ENCODE results near the gene GFPT2.

GFPT2 gene

GRCh38 chr5:180373454-180373853 lies 20.3 kb upstream of the GFPT2 start:
- Histone ChIP-seq H3K27me3 (ENCODE audit: insufficient read depth, low read depth) (no peaks in the 10 kb centered on the region), H4K20me1 (ENCODE audit: insufficient read depth) (no peaks in the 10 kb centered on the region), H2AFZ (ENCODE audit: low read depth) (no peak overlapping the region), H3K36me3 (ENCODE audit: insufficient read depth) (no peaks in the 10 kb centered on the region), H3K9ac (no peak overlapping the region), H3K79me2 (ENCODE audit: insufficient read depth, low read depth) (no peaks in the 10 kb centered on the region), H3K4me1 (ENCODE audit: low read depth, poor library complexity, severe bottlenecking) (no peaks in the 10 kb centered on the region), H3K4me2 (no peak overlapping the region), H3K27ac (no peak overlapping the region), H3K4me3 (IDR thresholded peaks at IDR 0.05; ENCODE audit: insufficient read depth, low read depth, low read length) (no peak overlapping the region)
- no peak for TF ChIP-seq CTCF (conservative IDR thresholded peaks at IDR 0.05; ENCODE audit: low read depth, low read length)

DNA sequence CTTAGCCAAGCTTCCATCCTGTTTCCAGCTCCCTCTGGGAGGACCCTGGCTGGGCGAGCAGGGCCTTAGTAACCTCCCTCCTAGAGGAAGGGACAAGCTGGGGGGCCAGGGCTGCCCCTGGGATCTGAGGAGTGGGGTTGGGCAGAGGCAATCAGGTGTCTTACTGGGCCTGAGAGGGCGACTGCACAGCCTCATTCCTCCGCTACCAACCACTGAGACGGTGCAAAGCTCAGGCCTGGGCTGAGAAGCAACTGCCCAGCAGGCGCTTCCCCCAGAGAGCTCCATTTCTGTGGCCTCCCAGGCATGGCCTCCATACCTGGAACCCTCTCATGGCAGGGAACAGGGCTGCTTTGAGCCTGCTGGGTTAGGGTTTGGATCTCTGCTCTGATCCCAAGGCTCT lies 18.8 kb upstream of the GFPT2 start:
- no peak overlapping the region for H3K4me3 ChIP-seq (IDR thresholded peaks at IDR 0.05; ENCODE audit: insufficient read depth, low read depth, low read length)
- H3K36me3 ChIP-seq (ENCODE audit: insufficient read depth) = no peaks in the 10 kb centered on the region
- no peaks in the 10 kb centered on the region for H3K4me1 ChIP-seq (ENCODE audit: low read depth, poor library complexity, severe bottlenecking)
- TF ChIP-seq CTCF (conservative IDR thresholded peaks at IDR 0.05; ENCODE audit: low read depth, low read length) = no peak
- no peak overlapping the region for H2AFZ ChIP-seq (ENCODE audit: low read depth)
- H3K79me2 ChIP-seq (ENCODE audit: insufficient read depth, low read depth) = no peaks in the 10 kb centered on the region
- H3K4me2 ChIP-seq = no peak overlapping the region
- no peak overlapping the region for H3K27ac ChIP-seq
- no peak overlapping the region for H3K9ac ChIP-seq
- no peaks in the 10 kb centered on the region for H4K20me1 ChIP-seq (ENCODE audit: insufficient read depth)
- H3K27me3 ChIP-seq (ENCODE audit: insufficient read depth, low read depth) = no peaks in the 10 kb centered on the region

- no peak overlapping the region for H2AFZ ChIP-seq (ENCODE audit: low read depth)
- H3K27ac ChIP-seq = no peak overlapping the region
- TF ChIP-seq CTCF (conservative IDR thresholded peaks at IDR 0.05; ENCODE audit: low read depth, low read length) = no peak
These were observed 17.9 kb upstream of the GFPT2 start for GRCh38 chr5:180370861-180371641.

DNA sequence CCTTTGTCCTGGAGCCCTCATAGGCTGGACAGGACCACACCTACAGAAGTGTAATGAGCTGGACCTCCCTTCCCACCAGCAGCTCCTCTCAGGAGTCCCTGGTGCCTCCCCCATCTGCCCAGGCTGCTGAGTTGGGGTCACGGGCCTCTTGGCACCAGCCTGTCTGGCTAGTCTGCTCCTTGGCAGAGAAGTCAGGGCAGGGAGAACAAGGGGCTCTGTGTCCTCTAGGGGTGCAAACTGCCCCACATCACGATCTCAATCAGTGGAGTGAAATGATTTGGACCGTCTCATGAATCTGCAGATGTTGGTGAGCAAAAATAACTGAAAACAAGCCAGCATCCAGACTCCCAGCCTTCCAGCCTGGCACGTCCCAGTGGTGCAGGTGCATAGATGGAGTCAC lies 14.9 kb upstream of the GFPT2 start:
- no peaks in the 10 kb centered on the region for H3K27me3 ChIP-seq (ENCODE audit: insufficient read depth, low read depth)
- no peak overlapping the region for H2AFZ ChIP-seq (ENCODE audit: low read depth)
- no peaks in the 10 kb centered on the region for H3K4me1 ChIP-seq (ENCODE audit: low read depth, poor library complexity, severe bottlenecking)
- H3K4me2 ChIP-seq = no peak overlapping the region
- H3K9ac ChIP-seq = no peak overlapping the region
- H4K20me1 ChIP-seq (ENCODE audit: insufficient read depth) = no peaks in the 10 kb centered on the region
- TF ChIP-seq CTCF (conservative IDR thresholded peaks at IDR 0.05; ENCODE audit: low read depth, low read length) = no peak
- H3K79me2 ChIP-seq (ENCODE audit: insufficient read depth, low read depth) = no peaks in the 10 kb centered on the region
- H3K27ac ChIP-seq = no peak overlapping the region
- no peak overlapping the region for H3K4me3 ChIP-seq (IDR thresholded peaks at IDR 0.05; ENCODE audit: insufficient read depth, low read depth, low read length)
- no peaks in the 10 kb centered on the region for H3K36me3 ChIP-seq (ENCODE audit: insufficient read depth)

More at GRCh38 chr5:180370861-180371641, 17.9 kb upstream of the GFPT2 start:
- H3K4me1 ChIP-seq (ENCODE audit: low read depth, poor library complexity, severe bottlenecking) = no peaks in the 10 kb centered on the region
- H3K9ac ChIP-seq = no peak overlapping the region
- H3K36me3 ChIP-seq (ENCODE audit: insufficient read depth) = no peaks in the 10 kb centered on the region
- H3K79me2 ChIP-seq (ENCODE audit: insufficient read depth, low read depth) = no peaks in the 10 kb centered on the region
- H3K27me3 ChIP-seq (ENCODE audit: insufficient read depth, low read depth) = no peaks in the 10 kb centered on the region
- H4K20me1 ChIP-seq (ENCODE audit: insufficient read depth) = no peaks in the 10 kb centered on the region
- no peak overlapping the region for H3K4me2 ChIP-seq
- H3K4me3 ChIP-seq (IDR thresholded peaks at IDR 0.05; ENCODE audit: insufficient read depth, low read depth, low read length) = no peak overlapping the region

Data from KMS-11 (cell line).